ENCODE results near the gene CDNF. TPM values are rescaled to one million over a fixed set of nuclear protein-coding genes. Genes with fewer than 3 reads are reported as not detected.

The CDNF gene
- total and polyA plus RNA-seq, 10 of the 15 experiments (the other 5 are each of a cell fraction or from before 2014, with no cell fraction given): 0.08 to 1.9 (median 0.77) TPM

- TF ChIP-seq, protein P1, sequence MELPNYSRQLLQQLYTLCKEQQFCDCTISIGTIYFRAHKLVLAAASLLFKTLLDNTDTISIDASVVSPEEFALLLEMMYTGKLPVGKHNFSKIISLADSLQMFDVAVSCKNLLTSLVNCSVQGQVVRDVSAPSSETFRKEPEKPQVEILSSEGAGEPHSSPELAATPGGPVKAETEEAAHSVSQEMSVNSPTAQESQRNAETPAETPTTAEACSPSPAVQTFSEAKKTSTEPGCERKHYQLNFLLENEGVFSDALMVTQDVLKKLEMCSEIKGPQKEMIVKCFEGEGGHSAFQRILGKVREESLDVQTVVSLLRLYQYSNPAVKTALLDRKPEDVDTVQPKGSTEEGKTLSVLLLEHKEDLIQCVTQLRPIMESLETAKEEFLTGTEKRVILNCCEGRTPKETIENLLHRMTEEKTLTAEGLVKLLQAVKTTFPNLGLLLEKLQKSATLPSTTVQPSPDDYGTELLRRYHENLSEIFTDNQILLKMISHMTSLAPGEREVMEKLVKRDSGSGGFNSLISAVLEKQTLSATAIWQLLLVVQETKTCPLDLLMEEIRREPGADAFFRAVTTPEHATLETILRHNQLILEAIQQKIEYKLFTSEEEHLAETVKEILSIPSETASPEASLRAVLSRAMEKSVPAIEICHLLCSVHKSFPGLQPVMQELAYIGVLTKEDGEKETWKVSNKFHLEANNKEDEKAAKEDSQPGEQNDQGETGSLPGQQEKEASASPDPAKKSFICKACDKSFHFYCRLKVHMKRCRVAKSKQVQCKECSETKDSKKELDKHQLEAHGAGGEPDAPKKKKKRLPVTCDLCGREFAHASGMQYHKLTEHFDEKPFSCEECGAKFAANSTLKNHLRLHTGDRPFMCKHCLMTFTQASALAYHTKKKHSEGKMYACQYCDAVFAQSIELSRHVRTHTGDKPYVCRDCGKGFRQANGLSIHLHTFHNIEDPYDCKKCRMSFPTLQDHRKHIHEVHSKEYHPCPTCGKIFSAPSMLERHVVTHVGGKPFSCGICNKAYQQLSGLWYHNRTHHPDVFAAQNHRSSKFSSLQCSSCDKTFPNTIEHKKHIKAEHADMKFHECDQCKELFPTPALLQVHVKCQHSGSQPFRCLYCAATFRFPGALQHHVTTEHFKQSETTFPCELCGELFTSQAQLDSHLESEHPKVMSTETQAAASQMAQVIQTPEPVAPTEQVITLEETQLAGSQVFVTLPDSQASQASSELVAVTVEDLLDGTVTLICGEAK (IDR thresholded peaks at IDR 0.05; ENCODE audit: borderline replicate concordance): no peak
These were observed 21.9 kb upstream of the CDNF start (continued) for GRCh38 chr10:14859775-14860174.

GRCh38 chr10:14859043-14859442 is 21.2 kb upstream of the CDNF start:
- ATAC-seq (no peak), DNase-seq (ENCODE audit: low read depth, low spot score) (no peak), FAIRE-seq (no peak)
- H3K36me3 ChIP-seq (ENCODE audit: control insufficient read depth in 2 of 2, insufficient read depth in 2 of 2, low read length in 1 of 2): peaks cover 8 to 11% of the 10 kb centered on the region in 2 experiments
- TF ChIP-seq CBX5 (IDR thresholded peaks at IDR 0.05; ENCODE audit: low read depth) (no peak), SREBF2 (IDR thresholded peaks at IDR 0.05; ENCODE audit: low read length) (no peak), MEF2B (IDR thresholded peaks at IDR 0.05; ENCODE audit: partially characterized antibody, poor library complexity, severe bottlenecking) (no peak), RELA (IDR thresholded peaks at IDR 0.05; ENCODE audit: borderline replicate concordance, partially characterized antibody) (no peak), SMC3 (IDR thresholded peaks at IDR 0.05; ENCODE audit: borderline replicate concordance, low read length) (no peak), CHD1 (IDR thresholded peaks at IDR 0.05; ENCODE audit: low read depth, low read length) (no peak), CHD2 (IDR thresholded peaks at IDR 0.05; ENCODE audit: borderline replicate concordance, low read depth, low read length) (no peak), SMAD1 (IDR thresholded peaks at IDR 0.05; ENCODE audit: low read depth, partially characterized antibody) (no peak), E2F4 (IDR thresholded peaks at IDR 0.05; ENCODE audit: low read depth, low read length) (no peak), STAT3 (IDR thresholded peaks at IDR 0.05; ENCODE audit: low read depth, low read length) (no peak)
- H3K9ac ChIP-seq (ENCODE audit: control insufficient read depth, insufficient read depth, low read length): no peak overlapping the region
- SMC1A ChIA-PET (ENCODE audit: uncharacterized antibody, unreplicated experiment): interaction anchor here (0.7 to 1.5 kb wide), 5 partner anchors 11 to 332 kb away, joined by 3 to 4 read pairs (median 3); partner anchors contain the start of gene CDNF
- 72% methylated on average over 5 of the region's 5 CpGs for WGBS (ENCODE audit: insufficient coverage, insufficient replicate concordance, low lambda C conversion rate, missing lambda C conversion rate)
- H3K79me2 ChIP-seq (ENCODE audit: control insufficient read depth, insufficient read depth, low read length): no peaks in the 10 kb centered on the region
- H3K4me1 ChIP-seq (ENCODE audit: control insufficient read depth, insufficient read depth, low read length): no peaks in the 10 kb centered on the region
- H3K9me3 ChIP-seq (replicated peaks; ENCODE audit: control insufficient read depth, insufficient read depth, low read length): no peaks in the 10 kb centered on the region
- BruUV-seq (replicated peaks): no TSS peak
- RAD21 ChIA-PET (ENCODE audit: unreplicated experiment): no interaction called here
- no peak overlapping the region for H3K27ac ChIP-seq (ENCODE audit: control insufficient read depth, insufficient read depth)
- H2AFZ ChIP-seq (ENCODE audit: control insufficient read depth, low read depth, low read length): no peak overlapping the region
- POLR2A ChIA-PET: interaction anchor here (0.9 to 1.4 kb wide), 2 partner anchors 10 to 11 kb away, joined by 3 read pairs; no protein-coding TSS in a partner anchor
- CTCF ChIA-PET: interaction anchor here (0.6 to 1.4 kb wide), 2 partner anchors 8 to 35 kb away, joined by 3 to 4 read pairs; no protein-coding TSS in a partner anchor
- H4K20me1 ChIP-seq (ENCODE audit: control insufficient read depth, insufficient read depth): no peaks in the 10 kb centered on the region
- no peak overlapping the region for H3K4me2 ChIP-seq (ENCODE audit: control insufficient read depth, insufficient read depth)
- in situ Hi-C loops (cut with MboI) (no loop called here), intact Hi-C loops (cut with micrococcal nuclease; ENCODE audit: unreplicated experiment) (no loop called here)
- no peak overlapping the region for H3K4me3 ChIP-seq
- H3K27me3 ChIP-seq (replicated peaks in 1 of 2; ENCODE audit: control insufficient read depth in 2 of 2, insufficient read depth in 2 of 2, low read length in 1 of 2): no peaks in the 10 kb centered on the region
